Eye (tissue), 1 donor: Measurements from ENCODE around the gene ANXA3.
"Not testable (repeated sequence)": the region's sequence is repeated elsewhere in the genome, so short reads cannot be mapped to it uniquely, and the experiment has no call there.

ENCODE experiments used
- DNase-seq: peaks from one replicate; pipeline ENCODE4 v3.0.0-alpha.2; 2015

The ANXA3 gene

DNA sequence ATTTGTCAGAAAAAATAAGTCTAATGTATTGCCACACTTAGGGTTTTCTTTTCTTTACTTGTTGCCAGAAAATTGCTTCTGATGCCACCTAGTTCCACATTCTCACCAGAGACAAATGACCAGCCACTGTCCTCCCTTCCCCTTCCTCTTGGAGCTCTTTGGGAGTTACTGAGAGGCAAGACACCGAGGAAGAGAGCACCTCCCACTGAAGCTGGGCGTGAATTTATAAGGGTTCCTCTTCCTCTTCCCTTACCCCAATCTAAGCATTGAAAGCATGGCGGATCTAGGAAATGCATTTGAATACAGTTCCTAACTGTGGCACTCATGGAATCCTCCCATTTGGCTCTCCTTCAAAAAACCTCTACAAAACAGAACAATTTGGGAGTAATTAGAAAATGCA lies 30.0 kb downstream of the ANXA3 start:
- DNase-seq, result no peak

GRCh38 chr4:78584863-78585547 lies 33.4 kb downstream of the ANXA3 start:
- no peak for DNase-seq

- DNase-seq, result peak; percentile 26
Measured at GRCh38 chr4:78585633-78586032, 34.1 kb downstream of the ANXA3 start.

GRCh38 chr4:78588894-78589545 lies 37.5 kb downstream of the ANXA3 start:
- DNase-seq, result no peak

DNA sequence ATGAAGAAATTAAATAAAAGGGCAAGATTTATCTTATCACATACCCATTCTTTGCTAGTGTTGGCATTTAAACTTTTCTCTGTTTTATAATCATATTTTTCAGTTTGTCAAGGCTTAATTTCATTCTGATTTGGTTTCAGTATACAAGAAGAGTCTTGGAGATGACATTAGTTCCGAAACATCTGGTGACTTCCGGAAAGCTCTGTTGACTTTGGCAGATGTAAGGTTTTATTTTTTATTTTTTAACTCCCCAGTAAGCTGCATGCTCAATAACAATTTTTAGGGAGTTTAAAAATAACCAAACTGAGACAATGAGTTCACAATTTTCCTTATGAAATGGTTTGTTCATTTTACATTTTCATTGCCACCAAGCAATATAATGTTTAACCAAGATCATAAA lies 39.8 kb downstream of the ANXA3 start:
- DNase-seq, result no peak

GRCh38 chr4:78592088-78592783 lies 40.7 kb downstream of the ANXA3 start:
- DNase-seq, result no peak

DNA sequence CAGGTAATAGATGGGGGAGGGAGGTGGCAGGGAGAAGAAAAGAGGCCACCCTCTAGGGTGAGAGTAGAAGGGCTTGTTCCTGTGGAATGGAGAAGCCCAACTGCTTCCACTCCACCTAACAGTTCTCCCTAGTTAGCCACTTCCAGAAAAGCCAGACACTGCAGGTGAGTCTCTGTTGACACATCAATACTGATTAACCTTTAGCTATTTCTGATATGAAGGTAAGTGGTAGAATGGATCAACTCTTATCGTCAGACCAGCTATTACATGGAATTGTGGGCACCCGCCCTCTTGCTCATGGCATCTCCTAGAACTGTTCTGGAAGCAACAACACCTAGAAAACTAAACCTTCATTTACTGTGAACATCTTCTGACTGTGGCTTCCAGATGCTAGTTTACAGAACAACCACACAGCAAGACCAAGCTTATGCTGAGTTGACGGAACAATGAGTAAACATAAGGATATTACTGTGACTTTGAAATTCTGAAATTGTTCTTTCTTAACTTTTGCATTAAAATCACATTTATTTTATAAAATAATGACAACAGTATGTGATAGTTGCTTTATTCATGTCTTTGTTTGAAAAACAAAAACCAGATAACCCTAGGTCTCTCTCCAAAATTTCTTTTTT lies 44.7 kb downstream of the ANXA3 start:
- DNase-seq, result no peak

- not testable (repeated sequence) for DNase-seq
Measured at GRCh38 chr4:78598431-78598830, 46.9 kb downstream of the ANXA3 start.

DNA sequence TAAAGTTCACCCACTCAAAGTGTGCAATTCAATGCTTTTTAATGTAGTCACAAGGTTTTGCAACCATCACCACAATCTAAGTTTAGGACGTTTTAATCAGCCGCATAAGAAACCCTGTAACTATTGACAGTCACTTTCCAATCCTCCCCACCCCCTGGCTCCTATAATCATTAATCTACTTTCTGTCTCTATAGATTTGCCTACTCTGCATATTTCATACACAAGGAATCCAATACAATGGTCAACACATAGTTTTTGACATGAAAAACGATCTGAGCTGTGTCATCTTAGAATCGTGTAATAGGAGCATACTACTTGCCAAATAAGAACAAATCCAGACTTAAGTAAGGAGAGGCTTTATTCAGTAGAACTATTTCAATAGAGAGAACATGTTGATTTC lies 47.6 kb downstream of the ANXA3 start:
- no peak for DNase-seq

GRCh38 chr4:78599931-78600375 lies 48.4 kb downstream of the ANXA3 start:
- no peak for DNase-seq

DNA sequence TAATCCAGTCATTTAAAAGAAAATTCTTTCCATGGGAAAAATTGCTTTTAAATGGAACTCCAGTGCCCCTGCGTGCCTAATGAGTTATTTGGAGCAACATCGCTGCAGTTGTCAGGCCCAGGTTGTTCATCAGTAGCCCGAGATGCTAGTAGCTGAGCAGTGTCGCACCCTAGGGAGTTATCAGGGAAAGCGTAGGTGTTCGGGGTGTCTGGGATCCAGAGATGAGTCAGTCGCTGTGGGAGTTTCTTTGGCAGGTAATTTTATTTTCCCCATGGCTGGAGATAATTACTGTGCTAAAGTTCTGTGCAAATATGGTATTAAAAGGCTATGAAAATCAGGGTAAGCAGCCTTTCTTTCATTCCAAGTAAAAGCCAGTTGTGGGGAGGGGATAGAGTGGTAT lies 49.4 kb downstream of the ANXA3 start:
- no peak for DNase-seq

GRCh38 chr4:78602334-78602733 lies 50.8 kb downstream of the ANXA3 start:
- DNase-seq, result no peak

- no peak for DNase-seq
Measured at GRCh38 chr4:78603384-78603783, 51.8 kb downstream of the ANXA3 start.

GRCh38 chr4:78604988-78605387 lies 53.4 kb downstream of the ANXA3 start:
- DNase-seq, result no peak

GRCh38 chr4:78606035-78606434 lies 54.5 kb downstream of the ANXA3 start:
- DNase-seq, result no peak

DNA sequence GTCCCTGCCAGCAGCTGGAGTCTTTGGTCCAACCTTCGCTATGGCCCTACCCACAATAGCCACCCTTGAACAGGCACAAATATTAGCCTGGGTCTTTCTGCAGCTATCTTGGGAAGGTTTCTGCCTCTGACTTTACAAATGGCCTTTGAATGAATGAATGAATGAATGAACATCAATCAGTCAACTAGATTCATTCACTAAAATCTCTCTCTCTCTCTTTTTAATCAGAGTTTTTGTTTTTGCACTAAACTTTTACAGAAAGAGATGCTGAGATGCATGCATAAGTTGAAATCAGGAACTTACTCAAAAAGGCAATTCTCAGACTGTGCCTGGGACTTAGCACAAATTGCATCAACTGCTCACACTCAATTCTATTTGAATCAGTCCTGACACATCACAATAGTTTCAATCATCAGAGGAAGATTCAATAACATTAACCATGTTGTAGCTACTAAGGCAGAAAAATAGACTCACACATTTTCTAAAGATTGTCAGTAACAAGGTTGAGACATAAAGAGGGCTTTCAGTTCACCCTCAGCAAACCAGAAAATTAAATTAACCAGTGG lies 55.0 kb downstream of the ANXA3 start:
- no peak for DNase-seq

GRCh38 chr4:78608684-78609083 lies 57.1 kb downstream of the ANXA3 start:
- no peak for DNase-seq

DNA sequence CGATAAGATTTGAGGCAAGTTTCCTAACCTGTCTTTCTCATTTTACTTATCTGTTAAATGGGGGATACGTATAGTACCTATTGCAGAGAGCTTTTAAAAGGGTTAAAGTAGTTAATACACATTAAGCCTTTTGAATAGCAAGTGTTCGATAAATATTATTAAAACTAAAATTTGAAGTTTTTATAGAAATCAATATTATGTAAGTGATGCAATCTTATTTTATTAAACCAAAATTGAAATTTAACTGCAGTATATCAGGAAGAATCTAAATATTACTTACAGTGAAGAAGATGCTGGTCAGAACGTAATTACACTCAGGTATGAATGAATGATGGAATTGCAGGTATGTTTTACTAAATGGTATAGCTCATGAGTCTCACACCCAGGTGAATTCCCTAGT lies 58.0 kb downstream of the ANXA3 start:
- DNase-seq, result no peak

DNA sequence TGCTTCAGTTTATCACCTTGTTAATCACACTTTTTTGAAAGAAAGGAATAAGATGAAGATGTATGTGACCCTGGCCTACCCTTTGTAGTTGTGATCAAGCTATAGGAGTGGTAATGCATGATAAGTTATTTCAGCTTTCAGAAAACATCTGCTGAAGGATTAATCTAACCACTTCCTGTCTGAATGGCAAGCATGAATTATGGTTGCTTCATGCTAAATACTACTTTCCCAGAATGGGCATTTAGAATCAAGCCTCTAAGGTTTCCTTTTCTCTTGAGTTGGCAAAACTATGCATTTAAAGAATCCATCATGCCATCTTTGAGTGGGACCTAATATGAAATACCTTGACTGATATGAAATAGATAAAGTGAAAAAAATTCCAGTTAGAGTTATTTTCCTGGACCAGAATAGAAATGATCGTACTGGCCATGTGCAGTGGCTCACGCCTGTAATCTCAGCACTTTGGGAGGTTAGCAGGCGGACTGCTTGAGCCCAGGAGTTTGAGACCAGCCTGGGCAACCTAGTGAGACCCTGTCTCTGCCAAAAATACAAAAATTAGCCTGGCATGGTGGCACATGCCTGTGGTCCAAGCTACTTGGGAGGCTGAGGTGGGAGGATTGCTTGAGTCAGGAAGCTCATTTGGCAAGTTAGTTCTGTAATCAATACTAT lies 59.1 kb downstream of the ANXA3 start:
- no peak for DNase-seq

- no peak for DNase-seq
Measured at GRCh38 chr4:78611215-78611558, 59.6 kb downstream of the ANXA3 start.

GRCh38 chr4:78612398-78613178 lies 61.0 kb downstream of the ANXA3 start:
- peak; percentile 68 for DNase-seq
